Activated CD8-positive, alpha-beta T cell treated with anti-CD3 and anti-CD28 coated beads for 36 hours (primary cell): ENCODE data around the gene PNRC1. TPM values are rescaled to one million over a fixed set of nuclear protein-coding genes. Genes with fewer than 3 reads are reported as not detected.
"Not testable (repeated sequence)": the region's sequence is repeated elsewhere in the genome, so short reads cannot be mapped to it uniquely, and the experiment has no call there.

Experiments
- ATAC-seq: fragments of 200-7000 bp; cut with Tn5 transposase; one replicate; pipeline ENCODE4 v1.10.0; 2021; ENCODE audit warnings: mild to moderate bottlenecking, moderate library complexity
- CTCF ChIA-PET: fragments of 350-600 bp; sonication (Branson Sonifier 250); formaldehyde crosslinking; loops from one replicate; lab custom pipeline; 2021; ENCODE audit warnings: antibody characterized with exemption; lab: Charles Lee
- POLR2A ChIA-PET: fragments of 350-600 bp; sonication (Branson Sonifier 250); formaldehyde crosslinking; loops from one replicate; lab custom pipeline; 2021; ENCODE audit warnings: antibody characterized with exemption; lab: Charles Lee
- DNase-seq: peaks from one replicate; pipeline ENCODE4 v3.0.0-alpha.2; 2020
- H3K27ac Mint-ChIP-seq: one replicate; pipeline ENCODE4 v1.8.0; 2021; ENCODE audit warnings: mild to moderate bottlenecking, mixed read lengths
- H3K27me3 Mint-ChIP-seq: one replicate; pipeline ENCODE4 v1.8.0; 2021; ENCODE audit warnings: mixed read lengths
- H3K36me3 Mint-ChIP-seq: one replicate; pipeline ENCODE4 v1.8.0; 2021; ENCODE audit warnings: low read depth, mixed read lengths
- H3K4me1 Mint-ChIP-seq: one replicate; pipeline ENCODE4 v1.8.0; 2021; ENCODE audit warnings: low read depth, mixed read lengths
- H3K4me3 Mint-ChIP-seq: one replicate; pipeline ENCODE4 v1.8.0; 2021; ENCODE audit warnings: mild to moderate bottlenecking, moderate library complexity, mixed read lengths
- H3K9me3 Mint-ChIP-seq: one replicate; pipeline ENCODE4 v1.8.0; 2021; ENCODE audit warnings: mixed read lengths
- intact Hi-C: fragments of 100-400 bp; cut with micrococcal nuclease; formaldehyde crosslinking; loops from one replicate; pipeline ENCODE4 v1.10.0; 2022
- total RNA-seq, 2 experiments: library from RNA; stranded (reverse); gene quantifications; one replicate each; pipeline ENCODE4 v1.2.3, GENCODE V29; 2021
- TF ChIP-seq, protein P1 (sequence below): fragments of 200-600 bp; IDR thresholded peaks from one replicate; pipeline ENCODE4 v1.8.0; 2022; ENCODE audit warnings: antibody characterized with exemption, mild to moderate bottlenecking

The PNRC1 gene
- total RNA-seq, 2 experiments from 2014 or later = 157 to 162 TPM

DNA sequence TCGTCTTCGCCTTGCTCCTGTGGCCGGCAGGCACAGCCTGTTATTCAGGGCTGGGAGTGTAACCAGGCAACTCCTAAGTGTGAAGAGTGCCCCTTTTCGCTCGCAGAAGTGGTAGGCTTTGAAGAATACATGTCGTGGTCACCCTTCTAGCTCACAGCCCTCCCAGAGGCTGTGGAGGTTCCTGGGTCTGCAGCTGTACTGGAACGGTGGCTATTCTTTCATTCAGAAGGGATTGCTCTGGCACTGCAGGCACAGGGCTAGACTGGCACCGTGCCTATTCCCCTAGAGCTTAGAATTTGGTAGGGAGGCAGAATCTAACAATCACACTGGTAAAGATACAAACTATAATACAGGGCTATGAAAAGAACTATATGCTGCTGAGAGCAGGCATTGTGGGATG lies 38.4 kb downstream of the PNRC1 start:
- no peaks in the 10 kb centered on the region for H3K36me3 Mint-ChIP-seq
- DNase-seq = no peak
- no peaks in the 10 kb centered on the region for H3K9me3 Mint-ChIP-seq
- no peak for ATAC-seq
- ChIA-PET CTCF (interaction anchor here (1.0 to 2.4 kb wide), 2 partner anchors 31 to 136 kb away, joined by 3 to 10 read pairs; no protein-coding TSS in a partner anchor), POLR2A (no interaction called here)
- peak overlapping the region; percentile 86 for H3K4me3 Mint-ChIP-seq
- no peak overlapping the region for H3K27ac Mint-ChIP-seq
- intact Hi-C loops = no loop called here
- peaks cover 9% of the 10 kb centered on the region for H3K27me3 Mint-ChIP-seq
- TF ChIP-seq, protein P1, sequence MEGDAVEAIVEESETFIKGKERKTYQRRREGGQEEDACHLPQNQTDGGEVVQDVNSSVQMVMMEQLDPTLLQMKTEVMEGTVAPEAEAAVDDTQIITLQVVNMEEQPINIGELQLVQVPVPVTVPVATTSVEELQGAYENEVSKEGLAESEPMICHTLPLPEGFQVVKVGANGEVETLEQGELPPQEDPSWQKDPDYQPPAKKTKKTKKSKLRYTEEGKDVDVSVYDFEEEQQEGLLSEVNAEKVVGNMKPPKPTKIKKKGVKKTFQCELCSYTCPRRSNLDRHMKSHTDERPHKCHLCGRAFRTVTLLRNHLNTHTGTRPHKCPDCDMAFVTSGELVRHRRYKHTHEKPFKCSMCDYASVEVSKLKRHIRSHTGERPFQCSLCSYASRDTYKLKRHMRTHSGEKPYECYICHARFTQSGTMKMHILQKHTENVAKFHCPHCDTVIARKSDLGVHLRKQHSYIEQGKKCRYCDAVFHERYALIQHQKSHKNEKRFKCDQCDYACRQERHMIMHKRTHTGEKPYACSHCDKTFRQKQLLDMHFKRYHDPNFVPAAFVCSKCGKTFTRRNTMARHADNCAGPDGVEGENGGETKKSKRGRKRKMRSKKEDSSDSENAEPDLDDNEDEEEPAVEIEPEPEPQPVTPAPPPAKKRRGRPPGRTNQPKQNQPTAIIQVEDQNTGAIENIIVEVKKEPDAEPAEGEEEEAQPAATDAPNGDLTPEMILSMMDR = no peak
- H3K4me1 Mint-ChIP-seq = peaks cover 5% of the 10 kb centered on the region

DNA sequence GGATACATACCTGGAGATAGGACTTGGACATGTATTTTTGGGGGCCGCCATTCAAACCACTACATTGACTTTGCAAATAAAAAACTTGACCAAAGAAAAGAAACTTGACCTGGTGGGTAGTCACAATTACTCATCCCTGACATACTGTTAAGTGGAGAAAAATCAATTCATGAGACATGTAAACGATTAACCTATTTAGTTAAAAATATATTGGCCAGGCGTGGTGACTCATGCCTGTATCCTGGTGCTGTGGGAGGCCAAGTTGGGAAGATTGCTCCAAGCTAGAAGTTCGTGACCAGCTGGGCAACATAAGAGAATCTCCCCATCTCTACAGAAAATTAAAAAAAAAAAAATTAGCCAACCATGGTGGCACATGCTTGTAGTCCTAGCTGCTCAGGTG lies 39.8 kb downstream of the PNRC1 start:
- no peak overlapping the region for H3K27ac Mint-ChIP-seq
- H3K27me3 Mint-ChIP-seq = peaks cover 9% of the 10 kb centered on the region
- DNase-seq (no peak), ATAC-seq (no peak)
- H3K9me3 Mint-ChIP-seq = no peaks in the 10 kb centered on the region
- no peak overlapping the region for H3K4me3 Mint-ChIP-seq
- intact Hi-C loops = no loop called here
- ChIA-PET CTCF (interaction anchor here (1.2 kb wide), 1 partner anchor 256 kb away, joined by 3 read pairs; no protein-coding TSS in a partner anchor), POLR2A (no interaction called here)
- TF ChIP-seq, protein P1 = no peak
- H3K4me1 Mint-ChIP-seq = peaks cover 5% of the 10 kb centered on the region
- H3K36me3 Mint-ChIP-seq = no peaks in the 10 kb centered on the region

DNA sequence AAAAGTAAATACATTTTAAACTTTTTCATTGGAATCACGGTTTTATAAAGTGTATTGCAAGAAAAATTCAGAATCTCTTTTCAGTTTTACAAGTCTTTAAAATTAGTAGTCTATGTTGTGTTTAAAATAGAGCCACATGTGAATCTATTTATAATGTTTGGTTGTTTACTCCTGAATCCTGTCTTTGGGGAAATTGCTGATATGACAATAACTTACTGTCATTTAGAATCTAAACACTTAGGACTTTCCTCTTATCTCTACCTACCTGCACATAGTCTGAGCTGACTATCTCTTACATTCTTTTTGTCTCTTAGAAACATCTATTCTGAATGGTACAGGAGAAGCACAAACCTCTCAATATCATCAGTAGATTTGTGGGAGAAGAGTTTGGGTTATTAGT lies 41.4 kb downstream of the PNRC1 start:
- ChIA-PET CTCF (interaction anchor here (1.7 to 2.5 kb wide), 2 partner anchors 9 to 17 kb away, joined by 5 to 7 read pairs; no protein-coding TSS in a partner anchor), POLR2A (no interaction called here)
- no peaks in the 10 kb centered on the region for H3K9me3 Mint-ChIP-seq
- H3K36me3 Mint-ChIP-seq = no peaks in the 10 kb centered on the region
- no peak overlapping the region for H3K4me3 Mint-ChIP-seq
- peaks cover 3% of the 10 kb centered on the region for H3K27me3 Mint-ChIP-seq
- H3K4me1 Mint-ChIP-seq = peaks cover 3% of the 10 kb centered on the region
- TF ChIP-seq, protein P1 = no peak
- H3K27ac Mint-ChIP-seq = no peak overlapping the region
- intact Hi-C loops = no loop called here
- no peak for DNase-seq
- ATAC-seq = no peak

DNA sequence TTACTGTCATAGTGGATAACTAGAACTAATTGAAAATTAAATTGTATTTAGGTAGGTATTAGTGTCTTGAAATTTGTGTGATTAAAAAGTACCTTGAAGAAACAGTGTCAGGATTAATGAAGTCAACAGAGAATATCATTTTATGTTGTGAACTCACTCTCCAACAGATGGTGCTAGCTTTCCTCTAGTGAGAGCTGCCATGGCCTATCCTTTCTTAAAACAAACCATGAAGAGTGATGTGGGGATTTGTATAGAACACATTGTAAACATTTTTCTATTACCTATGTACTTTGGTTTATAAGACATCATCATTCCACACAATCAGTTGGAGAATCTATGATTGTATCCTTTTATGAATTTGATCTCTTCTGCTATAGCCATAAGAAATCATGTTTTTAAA lies 42.1 kb downstream of the PNRC1 start:
- TF ChIP-seq, protein P1 = peak; percentile 40
- intact Hi-C loops = no loop called here
- Mint-ChIP-seq H3K27ac (no peak overlapping the region), H3K36me3 (no peaks in the 10 kb centered on the region), H3K4me1 (no peaks in the 10 kb centered on the region), H3K27me3 (peaks cover 3% of the 10 kb centered on the region), H3K9me3 (no peaks in the 10 kb centered on the region), H3K4me3 (no peak overlapping the region)
- ATAC-seq = peak; percentile 60
- no peak for DNase-seq
- POLR2A ChIA-PET = no interaction called here
- CTCF ChIA-PET = interaction anchor here (0.6 to 2.5 kb wide), 9 partner anchors 9 to 253 kb away, joined by 3 to 8 read pairs (median 3); no protein-coding TSS in a partner anchor

DNA sequence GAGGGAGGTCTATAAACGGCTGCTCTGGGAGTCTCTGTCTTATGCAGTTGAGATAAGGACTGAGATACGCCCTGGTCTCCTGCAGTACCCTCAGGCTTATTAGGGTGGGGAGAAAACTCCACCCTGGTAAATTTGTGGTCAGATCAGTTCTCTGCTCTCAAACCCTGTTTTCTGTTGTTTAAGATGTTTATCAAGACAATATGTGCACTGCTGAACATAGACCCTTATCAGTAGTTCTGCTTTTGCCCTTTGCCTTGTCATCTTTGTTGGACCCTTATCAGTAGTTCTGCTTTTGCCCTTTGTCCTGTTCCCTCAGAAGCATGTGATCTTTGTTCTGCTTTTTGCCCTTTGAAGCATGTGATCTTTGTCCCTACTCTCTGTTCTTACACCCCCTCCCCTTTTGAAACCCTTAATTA lies 47.7 kb downstream of the PNRC1 start:
- H3K4me1 Mint-ChIP-seq, intact Hi-C loops, H3K36me3 Mint-ChIP-seq, POLR2A ChIA-PET, H3K9me3 Mint-ChIP-seq, ATAC-seq, H3K27me3 Mint-ChIP-seq, DNase-seq, H3K27ac Mint-ChIP-seq, H3K4me3 Mint-ChIP-seq: not testable (repeated sequence)
- CTCF ChIA-PET = interaction anchor here (1.5 kb wide), 1 partner anchor 146 kb away, joined by 3 read pairs; no protein-coding TSS in a partner anchor
